NCI-H1417 (cell line): ENCODE measurements around the gene DNAH8.

Source experiments
- DNase-seq, 3 experiments: peaks; one replicate each; lab custom pipeline; 2025; lab: John Stamatoyannopoulos, UW

The DNAH8 gene

DNA sequence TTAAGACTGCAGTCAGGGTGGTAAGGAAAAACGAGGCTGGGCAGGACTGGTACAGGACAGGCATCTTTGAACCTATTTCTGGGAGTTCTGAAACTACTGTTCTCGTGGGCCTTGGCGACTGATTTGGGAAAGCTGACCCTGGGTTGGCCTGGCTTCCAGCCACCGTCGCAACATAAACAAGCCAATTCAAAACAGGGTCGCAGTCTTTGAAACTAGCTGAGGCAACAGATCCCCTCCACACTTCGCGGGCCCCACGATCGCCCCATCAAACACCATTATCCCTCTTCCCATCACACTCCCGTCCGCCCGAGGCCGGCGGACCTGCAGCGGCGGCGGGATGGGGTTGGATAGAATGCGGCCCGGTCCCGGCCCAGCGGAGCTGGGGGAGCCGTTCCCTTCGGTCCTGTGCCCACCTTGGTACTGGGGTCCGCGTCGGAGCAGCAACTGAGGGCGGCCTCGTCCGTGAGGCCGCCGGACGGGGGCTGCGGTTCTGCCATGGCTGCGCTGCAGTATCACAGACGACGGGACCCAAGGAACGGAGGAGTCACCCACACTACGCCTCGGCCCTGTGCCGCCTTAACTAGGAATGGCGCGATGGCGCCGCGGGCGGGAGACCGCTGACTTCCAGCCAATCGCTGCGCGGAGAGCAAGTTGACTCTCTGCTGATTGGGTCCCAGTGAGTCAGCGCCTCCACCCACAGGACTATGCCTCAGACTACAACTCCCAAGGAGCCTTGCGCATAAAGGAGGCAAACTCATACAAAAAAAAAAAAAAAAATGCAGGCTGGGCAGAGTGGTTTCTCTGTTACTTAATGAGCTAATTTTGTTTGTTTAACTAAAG is 12.3 kb upstream of the DNAH8 start, which contains the start of gene GLO1:
GLO1 (minus strand) TSS at position 588 of the 840 bp plus-strand sequence; CDS start at position 497, 91 bp downstream.
- peak; percentile 94 to 98 (median 97) for DNase-seq

DNA sequence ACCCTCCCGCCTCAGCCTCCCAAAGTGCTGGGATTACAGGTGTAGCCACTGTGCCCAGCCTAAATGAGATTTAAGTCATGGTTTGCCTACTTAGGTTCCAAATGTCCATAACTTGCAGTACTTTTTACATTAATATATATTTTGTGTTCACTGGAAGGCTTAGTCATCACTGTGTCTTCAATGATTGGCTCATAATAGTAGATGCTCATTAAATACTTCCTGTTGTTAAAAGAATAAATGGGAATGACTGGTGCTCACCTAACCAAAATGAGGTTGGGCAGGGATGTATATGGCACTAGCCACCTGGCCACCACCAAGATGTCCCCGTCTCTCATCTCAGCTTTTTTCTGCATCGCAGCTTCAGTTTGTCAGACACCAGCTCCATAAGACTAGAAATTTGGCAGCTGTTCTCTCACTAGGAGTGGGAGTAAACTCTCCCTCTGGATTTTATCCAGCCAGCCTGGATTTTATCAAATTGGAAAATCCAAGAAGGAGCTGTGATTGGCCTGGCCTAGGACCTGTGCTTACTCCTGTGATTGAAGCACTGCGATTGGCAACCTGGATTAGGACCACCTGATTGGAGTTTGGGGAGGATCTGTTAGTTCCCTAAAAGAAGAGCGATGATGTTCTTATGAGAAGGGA is 11.0 kb upstream of the DNAH8 start:
- no peak for DNase-seq

- no peak for DNase-seq
Measured at GRCh38 chr6:38705924-38706323, 9.2 kb upstream of the DNAH8 start.

DNA sequence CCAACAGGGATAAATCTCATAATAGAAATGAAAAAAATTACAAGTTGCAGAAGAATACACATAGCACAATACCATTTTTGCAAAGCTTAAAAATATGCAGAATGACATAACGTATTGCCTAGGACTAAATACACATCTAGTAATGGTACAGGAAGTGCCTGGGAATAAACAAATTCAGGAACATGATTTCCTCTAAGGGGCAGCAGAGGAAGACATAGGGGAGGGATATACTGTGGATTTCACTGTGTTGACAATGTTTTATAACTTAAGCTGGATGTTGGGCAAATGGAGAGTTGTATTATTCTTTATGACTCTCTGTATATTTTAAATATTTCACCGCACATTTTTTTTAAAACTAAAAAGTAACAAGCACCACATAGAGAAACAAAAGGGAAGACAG is 6.6 kb upstream of the DNAH8 start:
- no peak for DNase-seq

- no peak for DNase-seq
Measured at GRCh38 chr6:38713812-38714211, 1.3 kb upstream of the DNAH8 start.

DNA sequence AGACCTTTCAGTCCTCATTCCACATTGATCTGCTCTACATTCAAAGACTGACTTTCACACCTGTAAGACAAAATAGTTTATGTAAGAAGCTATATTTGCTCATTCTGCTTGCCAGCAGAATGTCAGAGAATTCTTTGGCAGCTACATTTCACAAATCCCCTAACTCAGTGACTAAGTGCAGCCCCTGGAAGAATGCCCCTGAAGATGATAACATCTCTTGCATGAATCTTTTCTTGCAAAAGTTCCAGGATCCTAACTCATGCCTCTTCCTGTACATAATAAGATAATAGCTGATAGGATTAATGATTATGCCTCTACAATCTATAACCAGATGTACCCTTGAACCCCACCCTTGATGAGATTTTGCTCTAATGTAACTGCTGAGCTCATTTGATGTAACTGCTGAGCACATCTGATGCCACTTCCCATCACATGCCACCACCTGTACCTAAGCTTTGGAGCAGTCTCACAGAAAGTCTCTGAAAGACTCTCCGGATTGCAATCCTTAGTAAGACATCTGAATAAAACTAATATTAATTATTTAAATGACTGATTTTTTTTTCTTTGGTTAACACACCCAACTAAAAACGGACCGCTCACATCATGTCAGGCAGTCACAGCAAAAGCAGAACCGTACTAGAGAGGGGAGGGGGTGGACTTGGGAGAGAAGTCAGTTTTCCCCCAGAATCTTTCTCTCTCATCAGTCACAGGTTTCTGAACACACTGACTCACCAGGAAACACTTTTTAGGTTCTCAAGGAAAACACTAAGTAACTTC is 684 bp upstream of the DNAH8 start:
- DNase-seq, result no peak

DNA sequence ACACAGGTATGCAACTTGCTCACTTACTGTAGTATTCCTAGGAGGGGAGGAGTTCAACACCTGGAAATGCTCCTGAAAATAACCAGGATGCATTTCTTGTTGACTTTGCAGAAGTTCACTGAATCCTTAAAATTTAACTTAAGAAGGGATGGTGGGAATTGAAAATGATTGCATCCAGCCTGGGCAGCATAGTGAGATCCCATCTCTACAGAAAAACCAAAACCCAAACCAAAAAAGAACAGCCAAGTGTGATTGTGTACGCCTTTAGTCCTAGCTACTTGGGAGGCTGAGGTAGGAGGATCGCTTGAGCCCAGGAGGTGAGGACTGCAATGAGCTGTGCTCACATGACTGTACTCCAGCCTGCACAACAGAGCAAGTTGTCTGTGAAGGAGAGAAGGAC is 1.7 kb downstream of the DNAH8 start:
- no peak for DNase-seq

DNA sequence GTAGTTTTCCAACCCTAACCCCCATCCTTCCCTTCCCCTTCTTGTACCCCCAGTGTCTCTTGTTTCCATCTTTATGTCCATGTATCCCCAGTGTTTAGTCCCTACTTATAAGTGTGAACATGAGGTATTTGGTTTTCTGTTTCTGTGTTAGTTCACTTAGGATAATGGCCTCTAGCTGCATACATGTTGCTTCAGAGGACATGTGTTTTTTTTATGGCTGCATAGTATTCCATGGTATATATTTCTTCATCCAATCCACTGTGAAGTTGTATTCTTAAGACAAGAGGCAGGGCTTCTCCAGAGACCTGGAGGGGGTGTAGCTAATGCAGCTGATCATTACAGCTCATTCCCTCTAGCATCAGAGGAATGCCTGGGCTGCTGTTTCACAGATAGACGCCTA is 4.2 kb downstream of the DNAH8 start:
- no peak for DNase-seq

GRCh38 chr6:38720295-38720694 is 5.2 kb downstream of the DNAH8 start:
- DNase-seq, result no peak

GRCh38 chr6:38722038-38722437 is 6.9 kb downstream of the DNAH8 start:
- no peak for DNase-seq

DNA sequence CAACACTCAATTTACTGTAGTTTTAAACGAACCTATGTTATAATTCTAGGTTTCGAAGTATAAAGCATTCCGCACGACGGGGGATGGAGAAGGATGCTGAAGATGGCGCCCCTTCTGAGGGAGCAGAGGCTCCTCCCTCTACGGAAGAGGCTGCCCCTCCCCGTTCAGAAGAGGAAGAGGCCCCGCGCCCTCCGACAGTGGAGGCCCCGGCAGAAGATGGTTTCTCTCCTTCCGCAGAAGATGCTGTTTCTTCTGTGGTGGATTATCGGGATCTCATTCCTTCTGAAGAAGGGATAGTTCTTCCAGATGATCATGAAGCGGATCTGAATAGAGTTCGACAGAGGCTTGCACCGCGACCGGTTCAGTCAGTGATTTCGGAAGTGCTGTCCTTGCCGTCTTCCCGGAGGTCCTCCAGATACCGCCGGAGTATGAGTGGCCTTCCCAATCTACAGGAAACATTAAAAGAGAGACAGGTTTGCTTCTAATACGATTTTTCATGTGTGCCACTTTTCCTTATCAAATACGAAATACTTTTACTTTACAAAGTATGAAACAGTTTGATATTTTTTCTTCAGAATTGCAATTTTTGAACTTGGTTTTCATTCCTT is 7.7 kb downstream of the DNAH8 start:
- no peak for DNase-seq

GRCh38 chr6:38723783-38724182 is 8.7 kb downstream of the DNAH8 start:
- DNase-seq, result no peak

DNA sequence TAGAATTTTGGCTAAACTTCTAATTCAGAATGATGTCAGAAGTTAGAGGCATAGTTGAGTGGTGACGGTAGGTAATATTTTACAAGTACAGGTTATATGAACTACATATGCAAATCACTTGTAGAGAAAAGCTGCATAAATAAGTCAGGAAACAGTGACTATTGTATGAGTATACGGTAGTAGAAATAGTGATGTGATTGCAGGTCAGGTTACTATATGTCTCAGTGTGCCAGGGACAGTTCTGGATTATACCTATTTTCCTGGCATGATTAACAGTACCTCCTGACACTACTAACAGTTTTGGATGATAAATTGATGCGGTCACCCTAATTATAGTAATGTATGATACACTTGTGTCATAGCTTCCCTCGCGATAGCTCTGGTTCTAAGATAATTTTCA is 9.2 kb downstream of the DNAH8 start:
- DNase-seq, result no peak

GRCh38 chr6:38725414-38726183 is 10.5 kb downstream of the DNAH8 start:
- DNase-seq, result peak in 1 of 3 experiments; percentile 41

DNA sequence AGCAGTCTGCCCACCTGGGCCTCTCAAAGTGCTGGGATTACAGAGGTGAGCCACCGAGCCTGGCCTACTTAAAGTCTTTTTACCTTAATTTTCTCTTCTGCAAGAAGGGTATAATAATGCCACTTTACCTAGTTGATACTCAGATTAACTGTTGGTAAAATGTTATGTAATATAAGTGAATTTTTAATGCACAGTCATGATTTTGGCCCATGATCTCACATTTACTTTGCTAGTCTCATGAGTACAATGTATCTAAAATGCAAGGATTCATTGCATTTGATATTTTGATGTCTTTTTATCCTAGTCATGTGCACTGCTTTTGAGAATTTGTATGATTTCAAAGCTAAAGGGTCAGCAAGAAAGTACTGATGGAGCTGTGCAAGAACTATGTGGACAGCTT is 13.1 kb downstream of the DNAH8 start:
- no peak for DNase-seq

DNA sequence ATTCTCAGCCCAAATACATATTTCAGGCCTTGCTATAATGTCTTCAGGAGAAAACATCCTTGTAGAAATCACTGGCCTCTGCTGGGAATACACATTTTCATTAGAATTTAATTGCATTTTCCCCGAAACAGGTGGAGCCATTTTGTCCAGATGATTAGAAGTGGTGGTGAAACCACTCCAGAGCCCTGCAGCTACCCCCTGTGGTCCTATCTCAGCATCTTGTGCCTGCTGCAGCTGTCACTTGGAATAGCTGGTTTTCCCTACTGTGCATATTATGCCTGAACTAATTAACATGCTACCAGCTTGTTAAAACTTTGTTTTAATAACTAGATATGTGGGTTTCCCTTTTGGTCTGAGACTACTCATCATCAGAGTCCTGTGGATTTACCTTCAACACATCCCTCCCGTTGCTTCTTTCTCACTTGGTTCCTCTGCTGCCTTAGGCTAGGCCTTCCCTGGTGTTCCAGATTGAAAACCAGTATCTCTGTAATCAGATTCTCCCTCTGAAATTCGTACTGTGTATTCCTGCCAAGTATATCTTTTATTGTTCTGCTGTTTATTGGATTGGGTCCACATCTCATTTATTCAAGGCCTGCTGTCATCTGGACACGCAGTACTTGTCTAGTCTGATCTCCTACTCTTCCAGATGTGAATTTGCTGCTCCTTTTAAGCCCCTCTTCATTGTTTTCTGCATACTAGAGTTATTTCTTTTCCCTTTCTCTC is 15.2 kb downstream of the DNAH8 start:
- peak; percentile 5 to 67 (median 33) for DNase-seq

DNA sequence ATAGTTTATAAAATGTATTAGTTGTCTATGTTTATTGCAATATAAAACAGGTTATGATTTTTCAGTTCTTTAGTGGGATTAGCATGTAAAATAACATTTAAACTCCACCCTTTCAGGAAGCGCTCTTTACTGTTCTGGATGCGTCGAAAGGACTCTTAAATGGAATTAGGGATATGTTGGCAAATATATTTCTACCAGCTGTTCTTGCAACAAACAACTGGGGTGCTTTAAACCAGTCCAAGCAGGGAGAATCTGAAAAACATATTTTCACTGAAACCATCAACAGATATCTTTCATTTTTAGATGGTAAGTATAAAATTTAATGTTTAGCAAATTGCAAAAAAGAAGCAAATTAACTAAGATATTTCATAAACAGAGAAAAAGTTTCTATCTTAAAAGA is 21.8 kb downstream of the DNAH8 start:
- no peak for DNase-seq

GRCh38 chr6:38738261-38738660 is 23.1 kb downstream of the DNAH8 start:
- no peak for DNase-seq

GRCh38 chr6:38739532-38739931 is 24.4 kb downstream of the DNAH8 start:
- DNase-seq, result no peak

DNA sequence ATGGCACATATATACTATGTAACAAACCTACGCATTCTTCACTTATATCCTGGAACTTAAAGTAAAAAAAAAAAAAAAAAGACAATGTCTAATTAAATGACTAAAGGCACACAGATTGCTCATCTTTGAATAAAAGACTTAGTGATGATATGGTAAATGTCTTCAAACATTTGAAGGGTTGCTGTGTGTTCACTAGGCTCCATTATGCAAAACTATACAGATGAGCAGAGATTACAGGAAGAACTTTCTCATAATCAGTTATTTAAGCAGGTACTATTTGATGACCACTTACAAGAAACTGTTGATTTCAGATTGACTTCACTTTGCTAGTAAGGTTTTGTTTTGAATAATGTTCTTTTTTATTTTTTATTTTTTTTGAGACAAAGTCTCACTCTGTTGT is 34.4 kb downstream of the DNAH8 start:
- no peak for DNase-seq
